HG03139 (cell line): ENCODE results near the gene CTNNBIP1.

Experiments used
- ATAC-seq: cut with Tn5 transposase; IDR thresholded peaks from one replicate; pipeline ENCODE4 v1.9.1; 2021; ENCODE audit not compliant: unreplicated experiment

CTNNBIP1 gene

DNA sequence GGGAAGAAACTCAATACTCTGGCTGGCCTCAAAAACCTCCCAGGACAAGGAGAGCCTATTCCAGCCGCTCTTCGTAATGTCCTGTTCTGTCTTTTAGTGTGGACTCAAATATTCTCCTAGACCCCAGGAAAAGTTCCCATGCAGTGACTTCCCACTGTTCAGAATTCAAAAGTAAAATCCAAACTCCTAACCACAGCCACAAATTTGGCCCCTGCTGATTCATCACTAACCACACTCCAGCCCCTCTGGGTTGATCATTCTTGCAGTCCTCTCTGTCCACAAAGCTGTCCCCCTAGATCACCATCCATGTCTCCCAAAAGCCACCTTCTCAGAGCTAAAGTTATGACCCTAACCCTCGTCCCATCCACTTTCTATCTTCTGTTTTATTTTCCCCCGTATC lies 5.1 kb downstream of the CTNNBIP1 start:
- ATAC-seq, result no peak

DNA sequence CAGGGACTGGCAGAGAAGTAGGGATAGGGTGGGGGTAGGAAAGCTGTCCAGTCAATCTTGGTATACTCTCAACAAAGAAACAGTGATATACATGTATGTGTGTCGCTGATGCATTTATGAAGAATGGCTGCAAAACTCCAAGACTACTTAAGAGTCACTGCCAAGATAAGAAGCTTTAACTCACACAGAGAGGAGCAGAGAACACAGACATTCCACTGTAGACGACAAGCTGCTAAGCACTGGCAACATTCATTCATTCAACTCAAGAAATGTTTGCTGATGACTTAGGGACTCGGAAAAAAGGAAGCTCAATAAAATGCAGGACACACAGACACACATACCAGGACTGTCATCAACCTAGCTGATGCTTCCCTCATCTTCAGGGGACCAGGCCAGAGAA lies 5.5 kb downstream of the CTNNBIP1 start:
- ATAC-seq, result no peak

DNA sequence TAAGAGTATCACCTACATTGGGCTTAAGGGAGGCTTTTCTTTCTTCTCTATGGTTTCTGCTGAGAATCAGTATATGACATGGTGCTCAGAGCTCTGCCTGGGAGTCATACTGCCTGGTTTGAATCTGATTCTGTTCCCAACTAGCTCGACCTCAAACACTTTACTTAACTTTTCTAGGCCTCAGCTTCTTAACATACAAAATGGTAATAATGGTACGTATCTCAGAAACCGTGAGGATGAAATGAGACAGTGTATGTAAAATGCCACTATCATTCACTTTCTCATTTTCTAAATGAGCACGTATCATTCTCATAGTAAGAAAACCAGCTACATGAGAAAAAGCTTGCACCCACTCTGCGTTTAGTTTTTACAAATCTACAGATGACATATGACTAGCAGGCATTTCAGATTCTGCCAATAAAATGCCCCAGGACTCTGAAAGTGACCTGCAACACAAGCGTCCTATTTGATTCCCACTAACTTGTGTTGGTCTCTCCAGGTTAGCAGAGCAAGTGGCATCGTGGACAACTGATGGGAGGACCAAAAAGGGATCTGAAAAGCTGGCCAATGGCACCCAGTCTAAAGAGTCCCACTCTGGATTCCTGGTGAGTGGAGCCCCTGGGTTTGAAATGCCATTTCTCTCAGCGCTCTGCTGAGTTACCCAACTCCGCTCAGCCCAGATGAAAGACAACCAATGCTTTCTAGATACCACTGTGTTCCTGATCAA lies 6.1 kb downstream of the CTNNBIP1 start:
- ATAC-seq, result no peak

DNA sequence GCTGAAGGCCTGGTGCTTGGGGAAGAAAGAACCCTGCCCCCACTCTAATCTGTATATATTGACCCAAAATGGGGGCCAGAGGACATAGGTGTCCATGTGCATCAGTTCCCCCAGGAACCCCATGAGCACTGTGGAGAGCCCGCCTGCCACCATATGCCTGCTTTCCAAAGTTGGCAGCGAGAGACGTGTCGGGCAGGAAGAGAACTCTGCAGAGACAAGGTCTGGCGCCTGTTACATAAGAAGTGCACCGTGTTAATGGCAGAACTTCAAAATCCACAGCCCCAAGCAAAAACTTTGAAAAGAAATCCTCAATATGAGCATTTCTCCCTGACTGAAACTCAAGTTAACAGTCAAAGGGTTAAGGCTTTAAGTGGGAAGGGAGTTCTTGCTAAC lies 8.0 kb downstream of the CTNNBIP1 start:
- no peak for ATAC-seq

DNA sequence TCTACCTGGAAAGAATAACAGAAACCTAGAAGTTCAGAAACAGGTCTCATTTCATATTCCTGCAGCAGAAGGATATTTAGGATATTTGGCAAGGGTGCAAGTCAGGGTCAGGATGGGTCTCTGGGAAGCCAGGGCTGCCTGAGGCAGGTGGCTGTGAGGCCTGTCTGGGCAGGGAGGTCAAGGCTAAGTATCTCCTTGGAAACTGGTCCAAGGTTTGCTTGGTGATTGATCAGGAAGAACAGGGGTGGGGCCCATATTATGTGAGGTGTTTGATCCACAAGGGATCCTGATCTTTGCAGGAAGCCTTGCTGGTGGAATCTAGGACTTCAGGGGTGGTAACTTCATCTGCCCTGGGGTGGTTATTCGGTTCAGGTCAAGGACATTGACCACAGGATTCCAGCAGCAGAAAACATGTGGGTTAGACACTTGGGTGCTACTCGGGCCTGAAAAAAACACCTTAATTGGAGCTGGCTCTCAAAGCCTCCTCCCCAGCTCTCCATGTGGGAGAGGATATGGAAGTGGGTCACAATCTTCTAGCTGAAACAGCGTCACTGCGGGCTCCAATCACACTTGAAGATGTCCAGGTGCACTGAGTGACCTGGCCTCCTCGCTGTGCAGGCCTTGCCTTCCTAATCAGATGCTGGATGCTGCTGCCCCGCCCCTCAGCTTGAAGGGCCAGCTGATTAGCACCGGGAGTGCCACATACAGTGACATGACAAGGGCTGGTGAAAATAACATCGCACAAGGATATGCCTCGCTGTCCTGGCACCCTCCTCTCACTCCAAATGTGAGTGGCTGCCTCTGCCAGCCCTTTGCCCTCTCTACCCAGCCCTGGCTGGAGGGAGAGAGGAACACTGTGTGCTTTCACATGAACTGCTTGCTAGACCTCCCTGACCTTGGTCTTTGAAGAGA lies 8.7 kb downstream of the CTNNBIP1 start:
- no peak for ATAC-seq

DNA sequence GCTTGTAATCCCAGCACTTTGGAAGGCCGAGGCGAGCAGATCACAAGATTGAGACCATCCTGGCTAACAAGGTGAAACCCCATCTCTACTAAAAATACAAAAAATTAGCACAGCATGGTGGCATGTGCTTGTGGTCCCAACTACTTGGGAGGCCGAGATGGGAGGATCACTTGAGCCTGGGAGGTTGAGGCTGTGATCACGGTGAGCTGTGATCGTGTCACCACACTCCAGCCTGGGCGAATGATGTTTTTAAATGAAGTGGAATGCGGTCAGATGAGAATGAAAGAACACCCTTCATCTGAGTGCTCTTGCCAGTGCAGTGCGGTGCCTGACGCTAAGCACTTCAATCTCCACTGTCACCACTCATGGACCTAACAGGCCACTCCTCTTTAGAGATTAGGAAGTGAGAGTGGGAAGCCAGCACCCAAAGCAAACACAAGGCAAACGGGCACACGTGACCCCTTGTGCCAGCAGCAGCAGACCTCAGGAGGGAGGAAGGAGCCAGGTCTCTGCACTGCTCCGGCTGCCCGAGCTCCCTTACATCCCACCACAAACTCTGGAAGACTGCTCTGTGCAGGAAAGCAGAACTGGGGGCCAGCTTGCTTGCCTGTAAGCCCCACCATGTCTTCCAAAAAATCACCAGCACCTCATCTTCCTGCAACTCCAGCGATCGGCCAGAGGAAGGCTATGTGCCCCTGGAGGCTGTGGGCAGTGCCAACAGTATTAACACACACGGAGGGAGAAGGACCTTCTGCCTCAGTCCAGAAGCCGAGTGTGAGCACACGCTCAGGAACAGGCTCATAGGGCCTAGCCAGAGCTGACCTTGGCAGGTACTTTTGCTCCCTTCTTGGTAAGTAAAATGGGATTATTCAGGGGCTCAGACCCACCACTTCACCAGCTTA lies 9.7 kb downstream of the CTNNBIP1 start:
- ATAC-seq, result no peak

DNA sequence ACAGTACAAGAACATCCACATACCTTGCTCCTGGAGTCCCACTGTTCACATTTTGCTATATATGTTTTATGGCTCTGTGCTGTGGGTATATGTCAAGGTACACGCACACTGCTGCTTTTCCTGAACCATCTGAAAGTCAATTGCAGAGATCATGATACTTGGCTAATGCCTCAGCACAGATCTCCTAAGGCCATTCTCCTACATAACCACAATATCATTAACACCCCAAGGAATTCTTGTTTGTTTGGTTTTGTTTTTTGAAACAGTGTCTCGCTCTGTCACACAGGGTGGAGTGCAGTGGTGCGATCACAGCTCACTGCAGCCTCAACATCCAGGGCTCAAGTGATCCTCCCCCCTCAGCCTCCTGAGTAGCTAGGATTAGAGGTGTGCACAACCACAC lies 16.0 kb downstream of the CTNNBIP1 start:
- no peak for ATAC-seq

DNA sequence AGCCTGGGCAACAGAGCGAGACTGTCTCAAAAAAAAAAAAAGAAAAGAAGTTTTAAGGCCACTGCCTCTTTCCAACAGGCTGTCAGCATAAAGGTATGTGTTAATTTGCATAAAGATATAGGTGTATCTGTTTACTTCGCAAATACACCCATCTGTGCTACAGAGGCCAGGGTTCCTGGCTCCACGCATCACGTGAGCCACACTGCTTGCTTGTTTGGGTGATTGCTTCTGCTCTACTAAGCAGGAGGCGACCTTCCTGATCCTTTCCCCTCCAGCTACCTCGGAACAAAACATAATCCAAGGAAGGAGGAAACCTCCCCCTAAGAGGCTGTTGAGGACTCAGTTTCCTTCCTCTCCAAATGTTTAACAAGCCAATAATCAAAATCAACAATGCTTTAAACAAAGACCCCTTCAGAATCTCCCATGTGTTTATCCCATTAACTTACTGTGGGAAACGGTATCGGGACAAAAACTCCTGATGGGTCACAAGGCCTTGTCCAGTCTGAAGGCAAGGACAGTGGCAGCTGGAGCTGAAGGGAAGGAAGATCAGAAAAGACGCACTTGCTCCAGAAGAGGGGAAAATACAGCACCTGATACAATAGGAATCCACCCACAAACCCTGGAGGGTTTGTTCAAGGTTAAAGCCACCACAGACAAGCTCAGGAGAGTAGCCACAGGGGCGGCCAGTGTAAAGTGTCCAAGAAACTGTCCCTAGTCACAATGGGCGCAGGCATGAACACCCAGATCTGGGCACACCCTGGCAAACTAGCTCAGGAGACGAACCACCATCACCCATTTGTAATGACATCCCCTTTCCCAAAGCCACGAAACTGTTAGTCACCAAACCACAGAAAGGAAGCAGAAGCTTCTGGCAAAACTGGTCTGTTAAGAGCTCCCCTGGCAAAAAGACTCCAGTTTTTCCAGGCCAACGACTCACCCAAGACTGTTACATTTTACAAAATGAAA lies 17.2 kb downstream of the CTNNBIP1 start:
- no peak for ATAC-seq

DNA sequence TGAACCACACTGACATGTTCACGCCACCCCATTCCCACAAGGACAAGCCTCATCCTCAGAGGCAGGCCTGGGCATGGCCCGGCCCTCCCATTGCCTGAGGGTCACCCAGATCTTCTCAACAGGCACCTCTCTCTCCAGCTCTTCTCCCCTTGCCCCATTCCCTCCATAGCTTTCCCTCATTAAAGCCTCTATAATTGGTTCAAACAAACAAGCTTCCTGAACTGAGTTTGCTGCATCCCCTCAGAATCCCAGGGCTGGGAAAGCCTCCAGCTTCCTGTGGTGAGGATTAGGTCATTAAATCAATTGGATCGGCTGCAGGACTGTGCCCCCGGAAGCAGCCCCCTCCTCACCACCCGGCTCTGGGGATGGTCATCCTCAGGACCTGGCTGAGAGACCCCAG lies 18.9 kb downstream of the CTNNBIP1 start:
- ATAC-seq, result no peak

DNA sequence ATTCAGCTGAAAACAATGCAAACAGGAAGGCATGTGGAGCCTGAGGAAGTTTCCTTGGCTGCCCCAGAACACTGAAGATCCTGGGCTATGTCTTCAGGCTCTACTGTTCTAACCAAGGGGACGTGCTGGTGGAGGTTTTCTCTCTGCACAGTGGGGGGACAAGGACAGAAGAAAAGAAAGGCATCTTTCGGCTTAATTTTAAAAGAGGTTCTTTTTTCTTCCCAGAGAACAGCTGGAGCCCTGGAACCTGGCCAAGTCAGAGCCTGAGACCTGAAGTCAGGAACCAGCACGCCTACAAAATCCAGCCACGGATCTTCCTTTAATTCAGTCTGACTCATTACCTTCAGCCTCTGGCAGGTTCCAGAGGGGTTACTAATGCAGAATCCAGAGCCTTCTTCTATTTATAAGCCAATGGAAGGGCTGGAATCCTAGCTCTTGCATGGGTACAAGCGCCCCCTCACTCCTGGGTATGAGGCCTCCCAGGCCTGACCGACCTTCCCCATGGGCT lies 19.8 kb downstream of the CTNNBIP1 start:
- no peak for ATAC-seq

DNA sequence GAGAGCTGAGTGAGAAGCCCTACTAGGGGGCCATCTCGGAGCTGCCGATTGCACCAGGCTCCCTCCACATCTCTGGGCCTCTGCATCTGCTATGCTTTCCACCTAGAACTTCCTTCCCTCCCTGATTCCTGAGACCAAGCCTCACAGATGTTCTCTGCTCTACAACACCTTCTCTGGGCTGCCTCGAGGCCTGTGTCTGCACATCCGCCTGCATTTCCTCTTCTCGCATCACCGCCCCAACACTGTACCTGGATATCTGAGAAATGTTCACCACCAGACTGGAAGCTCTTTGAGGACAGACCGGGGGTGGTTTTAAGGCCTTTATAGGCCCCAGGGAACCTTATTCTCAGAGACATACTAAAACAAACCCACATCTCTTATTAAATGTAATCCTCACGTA lies 20.7 kb downstream of the CTNNBIP1 start:
- no peak for ATAC-seq

DNA sequence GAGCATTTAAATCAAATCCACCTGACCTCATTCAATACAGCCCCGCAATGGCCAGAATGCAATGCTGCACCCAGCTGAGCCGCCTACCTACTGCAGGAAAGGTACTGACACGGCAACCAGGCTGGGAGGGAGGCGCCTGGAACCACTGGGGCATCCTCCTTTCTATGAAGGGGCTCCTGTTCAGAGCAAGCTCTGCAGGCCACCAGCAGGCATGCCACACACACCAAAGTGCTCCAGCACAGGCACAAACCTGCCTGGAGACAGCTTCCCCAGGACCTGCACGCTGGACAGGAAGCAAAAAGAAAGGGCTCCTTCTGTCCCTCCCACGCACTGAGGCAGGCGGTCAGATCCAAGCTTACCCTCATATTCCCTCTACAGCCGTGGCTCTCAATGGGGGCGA lies 21.2 kb downstream of the CTNNBIP1 start:
- ATAC-seq, result no peak

DNA sequence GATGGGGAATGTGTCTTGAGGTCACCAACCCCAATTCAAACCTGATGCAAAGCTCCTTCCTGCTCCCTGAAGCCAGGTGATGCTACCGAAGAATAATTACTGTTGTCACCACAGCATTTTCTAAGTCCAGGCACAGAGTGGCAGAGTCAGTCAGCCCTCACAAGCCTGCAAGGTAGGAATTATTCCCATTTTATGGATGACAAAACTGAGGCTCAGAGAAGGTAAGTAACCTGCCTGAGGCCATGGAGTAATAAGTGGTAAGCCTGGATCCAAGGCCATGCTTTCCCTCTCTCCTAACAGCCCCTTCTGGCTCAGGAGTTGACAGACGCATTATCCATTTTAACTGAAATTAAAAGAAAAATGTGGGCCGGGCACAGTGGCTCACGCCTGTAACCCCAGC lies 23.0 kb downstream of the CTNNBIP1 start:
- ATAC-seq, result no peak

DNA sequence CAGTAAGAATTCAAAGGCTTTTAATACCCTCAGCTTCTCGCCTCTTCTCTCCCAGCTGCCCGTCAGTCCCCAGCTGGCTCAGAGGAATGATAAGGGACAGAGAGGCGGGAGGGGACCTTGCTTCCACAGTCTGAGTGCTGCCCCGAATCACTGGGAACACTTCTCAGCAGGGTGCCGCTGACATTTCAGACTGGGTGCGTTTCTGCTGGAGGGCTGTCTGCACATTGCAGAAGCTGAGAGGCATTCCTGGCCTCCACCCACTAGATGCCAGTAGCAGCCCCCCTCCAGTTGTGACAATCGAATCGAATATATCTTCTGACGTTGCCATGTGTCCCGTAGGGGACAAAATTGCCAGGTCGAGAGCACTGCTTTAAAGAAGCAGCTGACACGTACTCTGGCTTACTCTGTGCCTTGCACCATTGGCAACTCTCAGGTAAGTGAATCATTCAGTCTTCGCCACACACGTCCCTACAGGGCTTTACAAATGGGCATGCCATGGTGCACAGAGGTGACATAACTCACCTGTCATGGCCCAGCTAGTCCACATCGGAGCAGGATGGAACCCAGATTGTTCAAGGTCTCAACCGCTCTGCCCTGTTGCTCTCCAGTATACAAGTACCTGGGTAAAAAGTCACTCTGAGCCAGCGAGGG lies 23.9 kb downstream of the CTNNBIP1 start:
- ATAC-seq, result no peak

DNA sequence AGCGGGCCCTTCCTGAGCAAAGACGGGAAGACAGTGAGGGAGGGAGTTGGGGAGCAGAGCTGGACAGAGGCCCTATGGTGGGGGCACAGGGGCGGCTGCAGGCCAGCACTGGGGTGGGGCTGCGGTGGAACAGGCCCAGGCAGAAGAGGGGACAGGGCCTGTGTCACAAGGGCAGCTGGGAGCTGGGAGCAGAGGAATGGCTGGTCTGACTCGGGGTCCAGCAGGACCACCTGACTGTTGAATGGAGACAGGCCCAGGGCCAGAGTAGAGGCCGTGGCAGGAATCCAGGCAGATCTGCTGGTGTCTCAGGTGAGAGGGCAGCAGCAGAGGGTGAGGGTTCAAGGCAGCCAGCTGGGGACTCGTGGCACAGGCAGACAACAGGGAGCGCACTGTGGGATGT lies 25.3 kb downstream of the CTNNBIP1 start:
- no peak for ATAC-seq

DNA sequence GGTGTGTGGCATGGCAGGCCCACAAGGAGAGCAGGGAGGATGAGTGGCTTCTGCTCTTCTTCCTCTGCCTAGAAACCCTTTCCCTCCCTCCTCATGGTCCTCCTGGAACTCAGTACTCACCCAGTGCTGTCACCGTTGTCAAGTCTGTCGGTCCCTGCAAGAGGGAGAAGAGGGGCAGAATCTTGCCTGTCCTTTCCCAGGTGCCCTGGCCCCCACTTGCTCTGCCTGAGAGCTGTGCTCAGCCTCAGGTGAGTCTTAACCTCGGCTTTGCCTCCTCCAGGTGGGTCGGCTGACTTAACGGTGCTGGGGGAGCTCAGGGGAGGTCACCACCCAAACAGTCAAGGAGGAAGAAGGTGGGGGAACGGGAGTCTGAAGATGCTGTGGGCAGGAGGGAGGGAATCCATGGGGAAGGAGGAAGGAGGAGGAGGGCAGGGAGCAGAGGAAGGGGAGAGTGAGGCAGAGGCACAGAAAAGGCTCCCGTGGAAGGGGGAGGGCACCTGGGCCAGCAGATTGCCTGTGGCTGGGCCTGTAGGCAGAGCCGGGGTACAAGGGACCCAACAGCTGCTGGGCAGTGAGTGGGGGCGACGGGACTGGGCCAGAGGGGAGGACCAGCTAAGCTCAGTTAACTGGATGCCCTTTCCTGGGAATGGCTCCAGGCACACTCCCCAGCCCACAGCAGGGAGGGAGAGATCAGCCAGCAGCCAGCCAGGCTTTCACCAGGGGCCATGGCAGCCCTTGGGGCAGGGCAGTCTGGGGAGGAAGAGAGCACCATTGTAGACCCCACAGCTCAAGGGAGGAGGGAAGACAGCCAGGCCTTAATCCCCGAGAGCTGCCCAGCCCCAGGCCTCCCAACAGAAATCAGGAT lies 26.3 kb downstream of the CTNNBIP1 start:
- ATAC-seq, result no peak

DNA sequence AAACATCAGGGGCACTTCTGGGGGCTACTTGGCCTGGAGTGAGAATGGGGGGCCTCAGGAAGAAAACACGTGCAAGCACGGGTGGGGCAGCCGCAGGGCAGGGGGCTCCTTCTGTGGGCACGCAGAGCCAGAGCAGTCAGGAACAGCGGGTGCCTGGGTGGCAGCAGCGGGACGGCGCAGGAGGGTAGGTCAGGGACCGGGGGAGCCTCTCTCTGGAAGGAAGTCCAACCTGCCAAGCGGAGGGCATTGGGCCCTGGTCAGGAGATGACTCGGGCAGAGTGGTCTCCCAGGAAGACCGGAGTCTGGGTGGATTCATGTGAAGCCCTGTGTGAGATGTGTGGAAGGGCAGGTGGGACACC lies 27.1 kb downstream of the CTNNBIP1 start:
- ATAC-seq, result no peak

DNA sequence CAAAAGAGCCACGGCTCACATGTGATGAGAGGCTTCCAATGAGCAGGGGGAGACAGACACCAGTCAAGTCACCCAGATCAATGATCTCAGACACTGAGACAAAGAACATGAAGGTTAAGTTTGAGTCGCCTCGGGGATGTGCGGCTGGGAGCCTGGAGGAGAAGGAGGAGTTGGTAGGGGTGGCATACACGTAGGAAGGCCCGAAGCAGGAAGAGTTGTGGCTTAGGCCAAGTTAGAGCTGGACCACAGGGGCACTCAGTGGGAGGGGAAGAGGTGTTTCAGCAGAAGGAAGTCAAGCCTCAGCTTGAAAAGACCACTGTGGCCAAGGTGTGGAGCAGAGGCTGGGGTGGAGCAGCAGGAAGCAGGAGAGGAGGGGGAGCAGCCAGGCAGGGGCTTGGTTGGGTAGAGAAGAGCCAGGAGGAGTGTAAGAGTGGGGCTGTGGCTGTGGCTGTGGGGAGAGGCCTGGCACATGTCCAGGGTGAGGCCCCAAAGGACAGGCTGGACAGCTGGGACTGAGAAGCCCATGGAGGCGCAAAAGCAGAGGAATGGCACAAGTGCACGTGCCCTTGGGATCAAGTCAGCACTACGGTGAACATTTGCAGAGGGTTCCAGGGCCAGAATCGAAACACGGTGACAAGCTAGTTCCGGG lies 27.6 kb downstream of the CTNNBIP1 start:
- ATAC-seq, result no peak
